ENCODE results near the gene NAP1L4.
"Not testable (repeated sequence)": the region's sequence is repeated elsewhere in the genome, so short reads cannot be mapped to it uniquely, and the experiment has no call there.

NAP1L4 gene

GRCh38 chr11:2920343-2920742 is 71.8 kb downstream of the NAP1L4 start:
- DNase-seq: no peak

- DNase-seq: no peak
Observed at GRCh38 chr11:2919837-2920236, 72.3 kb downstream of the NAP1L4 start.

GRCh38 chr11:2919188-2919587 is 72.9 kb downstream of the NAP1L4 start:
- DNase-seq: no peak

GRCh38 chr11:2917842-2918490 is 74.2 kb downstream of the NAP1L4 start:
- no peak for DNase-seq

DNA sequence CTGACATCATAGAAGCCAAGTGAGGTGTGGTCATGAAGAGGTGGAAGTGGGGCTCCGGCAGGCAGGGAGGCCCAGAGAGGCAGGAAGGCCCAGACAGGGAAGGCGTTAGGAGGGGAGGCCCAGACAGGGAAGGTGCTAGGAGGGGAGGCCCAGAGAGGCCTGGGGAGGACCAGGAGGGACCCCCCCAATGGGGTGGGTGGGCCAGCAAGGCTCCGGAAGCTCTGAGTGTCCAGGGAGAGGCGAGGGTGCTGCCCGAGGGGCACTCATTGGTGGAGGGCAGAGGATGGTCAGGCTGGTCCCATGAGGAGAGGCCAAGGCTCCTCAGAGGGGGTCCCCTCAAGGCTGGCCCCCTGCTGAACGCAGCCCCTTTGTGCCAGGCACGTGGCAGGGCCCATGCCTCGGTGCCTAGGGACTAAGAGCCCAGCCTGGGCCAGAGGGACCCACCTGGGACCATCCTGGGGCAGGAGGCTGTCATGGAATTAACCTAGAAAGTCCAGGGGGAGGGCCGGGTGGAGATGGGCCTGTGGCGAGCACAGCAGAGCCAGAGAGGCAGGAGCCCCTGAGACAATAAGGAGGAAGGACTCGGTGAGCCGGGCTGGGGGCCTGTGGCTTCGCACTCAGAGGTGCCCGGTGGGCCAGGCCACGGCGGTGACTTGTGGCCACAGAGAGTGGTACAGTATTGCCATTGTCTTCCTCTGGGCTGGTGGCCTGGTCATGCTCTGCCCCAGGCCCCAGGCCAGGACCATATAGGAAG is 75.1 kb downstream of the NAP1L4 start:
- DNase-seq: no peak

DNA sequence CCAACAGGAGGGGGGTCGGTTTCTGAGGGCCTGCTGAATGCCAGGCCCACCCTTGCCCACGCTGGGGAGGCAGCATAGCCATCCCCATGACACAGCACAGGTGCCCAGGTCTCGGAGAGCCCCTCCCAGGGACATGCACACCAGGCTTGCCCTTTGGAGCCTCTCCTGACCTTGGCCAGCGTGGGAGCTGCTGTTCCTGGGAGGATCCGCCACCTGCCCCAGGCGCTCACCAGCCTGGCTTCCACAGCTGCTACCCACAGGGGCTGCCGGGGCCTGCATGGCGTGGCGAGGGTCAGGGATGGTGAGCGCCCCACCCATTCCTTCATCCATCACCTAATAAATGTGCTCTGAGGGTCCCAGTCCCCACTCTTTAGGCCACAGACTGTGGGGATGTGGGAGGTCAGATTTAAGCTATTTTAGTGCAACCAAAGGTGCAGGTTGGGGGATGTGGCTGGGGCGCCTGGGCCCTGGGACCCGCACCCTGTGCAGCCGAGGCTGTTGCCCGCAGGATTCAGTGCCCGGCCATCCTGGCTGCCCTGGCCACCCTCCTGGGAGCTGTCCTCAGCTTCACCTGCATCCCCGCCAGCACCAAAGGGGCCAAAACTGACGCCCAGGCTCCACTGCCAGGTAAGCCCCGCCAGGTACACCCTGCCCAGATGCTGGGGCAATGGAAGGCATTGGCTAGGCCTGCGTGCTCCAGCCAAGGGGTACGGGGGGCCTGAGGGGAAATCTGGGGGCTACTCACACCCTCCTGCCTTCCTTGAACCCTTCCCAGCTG is 75.8 kb downstream of the NAP1L4 start:
- no peak for DNase-seq

DNA sequence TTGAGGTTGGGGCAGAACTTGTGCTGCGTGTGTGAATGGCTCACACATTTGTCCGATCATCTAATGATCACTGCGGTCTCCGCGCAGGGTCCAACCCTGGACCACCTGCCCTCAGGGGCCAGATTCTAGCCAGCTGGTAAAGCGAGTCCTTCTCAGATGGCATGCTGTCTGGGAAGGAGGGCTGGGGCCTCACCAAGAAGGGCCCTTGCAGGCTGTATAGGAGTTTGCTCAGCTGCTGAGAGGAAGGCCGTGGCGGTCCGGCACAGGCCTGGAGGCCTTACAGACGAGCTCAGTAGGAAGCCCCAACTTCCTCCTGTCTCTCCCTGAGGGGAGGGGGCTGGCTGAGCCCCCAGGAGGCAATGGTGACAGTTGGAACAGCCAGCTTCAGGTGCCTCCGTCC is 76.7 kb downstream of the NAP1L4 start:
- no peak for DNase-seq

DNA sequence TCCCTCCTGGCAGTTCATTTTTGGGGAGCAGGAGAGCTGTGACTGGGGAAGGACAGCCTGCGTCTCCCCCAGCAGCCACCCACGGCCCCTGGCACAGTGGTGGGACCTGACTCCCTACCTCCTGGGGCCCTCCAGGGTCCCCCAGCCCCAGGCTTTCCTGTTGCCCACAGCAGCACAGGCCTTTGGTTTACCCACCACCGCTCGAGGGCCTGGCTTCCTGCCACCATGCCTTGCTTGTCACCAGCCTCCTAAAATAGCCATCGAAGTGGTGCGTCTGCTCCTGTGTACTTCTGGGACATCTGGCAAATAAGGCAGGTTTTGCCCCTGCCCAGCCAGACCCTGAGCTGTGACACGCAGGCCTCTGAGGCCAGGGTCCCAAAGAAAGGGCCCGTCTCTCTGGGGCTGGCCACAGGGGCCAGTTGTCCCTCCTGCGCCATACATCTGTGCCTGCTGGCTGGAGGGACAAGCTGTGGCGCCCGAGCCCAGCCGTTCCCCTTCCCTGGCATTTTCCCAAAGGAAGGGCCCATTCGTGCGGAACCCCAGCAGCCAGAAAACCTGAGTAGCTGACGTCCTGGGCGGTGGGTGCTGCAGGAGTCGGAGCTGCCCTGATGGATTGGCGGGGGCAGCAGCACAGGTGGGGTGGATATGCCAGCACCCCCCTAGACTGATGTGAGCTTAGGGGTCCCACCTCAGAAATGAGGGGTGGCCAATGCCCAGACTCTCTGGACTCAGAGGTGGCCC is 77.5 kb downstream of the NAP1L4 start:
- peak; percentile 10 for DNase-seq

- DNase-seq: no peak
Observed at GRCh38 chr11:2913776-2914175, 78.4 kb downstream of the NAP1L4 start.

DNA sequence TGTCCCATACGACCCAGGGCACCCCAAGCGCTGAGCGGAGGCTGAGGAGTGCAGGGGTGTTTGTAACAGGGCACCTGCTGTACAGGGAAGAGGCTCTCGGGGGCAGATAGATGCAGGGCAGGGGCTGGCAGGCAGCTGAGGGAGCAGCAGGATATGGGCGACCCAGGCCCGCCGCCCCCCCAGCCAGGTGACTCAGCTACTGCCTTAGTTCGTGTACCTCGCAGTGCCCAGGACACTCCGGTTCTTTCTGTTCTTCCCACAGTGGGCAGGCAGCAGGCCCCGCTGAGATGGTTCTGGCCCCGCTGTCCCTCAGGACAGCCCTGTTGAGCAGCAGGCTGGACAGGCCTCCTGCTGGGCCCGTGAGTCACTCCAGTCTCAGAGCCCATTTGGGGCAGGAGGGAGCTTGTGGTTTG is 79.1 kb downstream of the NAP1L4 start:
- no peak for DNase-seq

GRCh38 chr11:2912498-2912897 is 79.6 kb downstream of the NAP1L4 start:
- DNase-seq: no peak

- no peak for DNase-seq
Observed at GRCh38 chr11:2911785-2912391, 80.2 kb downstream of the NAP1L4 start.

DNA sequence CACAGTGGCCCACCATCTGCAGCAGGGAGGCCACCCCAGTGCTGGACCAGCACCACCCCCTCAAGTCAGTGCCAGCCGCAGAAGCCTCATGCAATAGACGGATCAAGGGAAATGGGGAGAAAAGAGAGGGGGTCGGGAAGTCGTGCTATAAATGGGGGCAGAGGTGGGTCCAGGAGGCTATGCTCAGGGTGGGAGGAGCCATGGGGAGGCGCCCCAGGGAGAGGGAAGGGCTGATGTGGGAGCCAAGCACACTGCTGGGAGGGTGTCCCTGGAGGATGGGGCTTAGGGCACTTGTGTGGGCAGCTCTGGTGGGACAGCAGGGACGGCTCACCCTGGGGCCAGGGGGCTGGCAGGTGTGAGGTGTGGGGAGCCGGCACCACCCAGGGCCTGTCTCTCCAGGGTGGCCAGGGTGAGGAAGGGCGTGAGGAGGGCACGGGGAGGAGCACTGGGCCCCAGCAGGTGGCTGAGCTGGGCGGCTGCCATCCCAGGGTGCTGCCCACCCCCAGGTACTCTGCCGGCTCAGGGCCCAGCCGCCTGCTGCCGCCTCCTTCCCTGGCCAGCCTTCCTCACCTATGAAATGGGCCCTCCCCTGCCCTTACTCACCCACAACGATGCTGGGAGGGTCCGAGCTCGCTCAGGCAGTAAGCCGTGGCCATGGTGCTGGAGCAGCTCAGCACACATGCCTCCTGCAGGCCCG is 80.9 kb downstream of the NAP1L4 start:
- no peak for DNase-seq

DNA sequence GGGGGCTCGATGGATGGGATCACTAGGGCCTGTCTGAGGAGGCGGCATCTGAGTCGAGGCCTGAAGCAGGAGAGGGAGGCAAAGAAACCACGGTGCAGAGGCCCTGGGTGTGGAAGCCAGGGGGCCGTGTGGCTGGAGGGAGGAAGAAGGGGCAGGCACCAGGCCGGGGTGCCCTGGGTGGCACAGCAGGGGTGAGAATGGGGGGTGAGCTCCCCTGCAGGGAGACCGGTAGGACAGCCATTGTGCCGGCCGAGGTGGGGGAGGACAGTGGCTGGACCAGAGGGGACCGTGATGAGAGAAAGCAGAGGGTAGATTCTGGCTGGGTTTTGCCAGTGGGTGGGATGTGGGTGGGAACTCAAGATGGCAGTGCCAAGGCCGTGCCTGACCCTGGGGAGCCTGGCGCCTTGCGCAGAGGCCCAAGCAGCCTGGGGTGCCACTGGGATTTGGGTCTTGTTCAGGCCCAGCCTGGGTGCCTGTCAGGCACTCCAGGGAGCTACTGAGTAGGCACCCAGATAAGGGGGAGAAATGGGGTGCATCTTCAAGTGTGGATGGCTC is 81.7 kb downstream of the NAP1L4 start:
- DNase-seq: no peak

GRCh38 chr11:2909133-2909902 is 82.8 kb downstream of the NAP1L4 start:
- no peak for DNase-seq

GRCh38 chr11:2908130-2908529 is 84.0 kb downstream of the NAP1L4 start:
- DNase-seq: no peak

GRCh38 chr11:2905299-2905698 is 86.8 kb downstream of the NAP1L4 start:
- not testable (repeated sequence) for DNase-seq

GRCh38 chr11:2904153-2905052 is 87.7 kb downstream of the NAP1L4 start:
- DNase-seq: no peak

GRCh38 chr11:2903672-2904011 is 88.5 kb downstream of the NAP1L4 start:
- no peak for DNase-seq
